GM12864 (cell line): ENCODE results near the gene RAD51.
A peak's percentile ranks its signal among the peaks of the same experiment; 100 is the strongest.

Experiments
- DNase-seq: peaks from one replicate; pipeline ENCODE4 v3.0.0-alpha.2; 2011; ENCODE audit warnings: low read depth
- H3K4me3 ChIP-seq: 2 replicates; pipeline ENCODE4 v1.5.1; 2011; ENCODE audit warnings: mild to moderate bottlenecking, low read depth, low read length, control low read depth
- TF ChIP-seq, protein P1 (sequence below): IDR thresholded peaks from 2 replicates; pipeline ENCODE4 v1.5.1; 2011; ENCODE audit warnings: low read depth, mild to moderate bottlenecking, moderate library complexity, low read length, control low read depth, inconsistent platforms; ENCODE audit errors: missing control alignments

RAD51 gene

DNA sequence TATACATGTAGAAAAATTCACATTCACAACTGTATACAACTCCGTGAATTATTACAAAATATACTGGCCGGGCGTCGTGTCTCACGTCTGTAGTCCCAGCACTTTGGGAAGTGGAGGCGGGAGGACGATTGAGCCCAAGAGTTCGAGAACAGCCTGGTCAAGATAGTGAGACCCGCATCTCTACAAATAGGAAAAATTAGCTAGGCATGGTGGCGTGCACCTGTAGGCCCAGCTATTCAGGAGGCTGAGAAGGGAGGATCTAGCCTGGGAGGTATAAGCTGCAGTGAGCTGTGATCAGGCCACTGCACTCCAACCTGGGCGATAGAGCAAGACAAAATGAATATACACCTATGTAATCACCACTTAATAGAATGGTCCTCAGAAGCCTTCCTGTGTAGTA lies 1.3 kb downstream of the RAD51 start:
- peak overlapping the region; percentile 95 for H3K4me3 ChIP-seq
- DNase-seq = no peak
- TF ChIP-seq, protein P1, sequence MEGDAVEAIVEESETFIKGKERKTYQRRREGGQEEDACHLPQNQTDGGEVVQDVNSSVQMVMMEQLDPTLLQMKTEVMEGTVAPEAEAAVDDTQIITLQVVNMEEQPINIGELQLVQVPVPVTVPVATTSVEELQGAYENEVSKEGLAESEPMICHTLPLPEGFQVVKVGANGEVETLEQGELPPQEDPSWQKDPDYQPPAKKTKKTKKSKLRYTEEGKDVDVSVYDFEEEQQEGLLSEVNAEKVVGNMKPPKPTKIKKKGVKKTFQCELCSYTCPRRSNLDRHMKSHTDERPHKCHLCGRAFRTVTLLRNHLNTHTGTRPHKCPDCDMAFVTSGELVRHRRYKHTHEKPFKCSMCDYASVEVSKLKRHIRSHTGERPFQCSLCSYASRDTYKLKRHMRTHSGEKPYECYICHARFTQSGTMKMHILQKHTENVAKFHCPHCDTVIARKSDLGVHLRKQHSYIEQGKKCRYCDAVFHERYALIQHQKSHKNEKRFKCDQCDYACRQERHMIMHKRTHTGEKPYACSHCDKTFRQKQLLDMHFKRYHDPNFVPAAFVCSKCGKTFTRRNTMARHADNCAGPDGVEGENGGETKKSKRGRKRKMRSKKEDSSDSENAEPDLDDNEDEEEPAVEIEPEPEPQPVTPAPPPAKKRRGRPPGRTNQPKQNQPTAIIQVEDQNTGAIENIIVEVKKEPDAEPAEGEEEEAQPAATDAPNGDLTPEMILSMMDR = no peak

DNA sequence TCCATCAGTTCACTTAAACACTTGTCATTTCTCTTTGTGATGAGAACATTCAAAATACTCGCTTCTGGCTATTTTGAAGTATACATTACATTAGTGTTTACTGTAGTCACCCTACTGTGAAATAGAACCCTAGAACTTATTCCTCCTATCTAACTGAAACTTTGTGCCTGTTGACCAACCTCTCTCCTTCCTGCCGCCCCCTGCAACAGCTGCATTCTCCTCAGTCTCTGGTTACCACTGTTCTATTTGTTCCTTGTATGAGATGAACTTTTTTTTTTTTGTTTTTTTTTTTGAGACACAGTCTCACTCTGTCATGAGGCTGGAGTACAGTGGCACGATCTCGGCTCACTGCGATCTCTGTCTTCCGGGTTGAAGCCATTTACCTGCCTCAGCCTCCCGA lies 2.9 kb downstream of the RAD51 start:
- H3K4me3 ChIP-seq = no peak overlapping the region
- no peak for DNase-seq
- TF ChIP-seq, protein P1 = no peak

DNA sequence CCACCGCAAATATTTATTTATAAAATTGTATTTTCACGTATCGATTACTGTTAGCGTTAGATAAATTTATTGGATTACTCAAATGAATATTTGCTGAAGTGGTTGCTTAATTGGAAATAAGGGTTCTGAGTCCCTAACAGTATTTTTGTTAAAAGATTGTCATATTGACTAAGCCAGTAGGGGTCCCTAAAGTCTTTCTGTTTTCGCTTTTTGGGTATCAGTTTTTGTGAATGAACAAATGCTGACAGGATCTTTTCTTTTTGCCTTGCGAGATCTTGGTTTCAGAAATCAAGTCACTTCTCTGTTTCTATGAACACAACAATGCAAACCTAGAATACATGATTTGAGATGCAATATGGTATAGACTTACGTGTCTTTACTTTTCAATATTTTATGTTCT lies 7.1 kb downstream of the RAD51 start:
- no peak for DNase-seq
- TF ChIP-seq, protein P1 = peak; percentile 36
- no peak overlapping the region for H3K4me3 ChIP-seq

DNA sequence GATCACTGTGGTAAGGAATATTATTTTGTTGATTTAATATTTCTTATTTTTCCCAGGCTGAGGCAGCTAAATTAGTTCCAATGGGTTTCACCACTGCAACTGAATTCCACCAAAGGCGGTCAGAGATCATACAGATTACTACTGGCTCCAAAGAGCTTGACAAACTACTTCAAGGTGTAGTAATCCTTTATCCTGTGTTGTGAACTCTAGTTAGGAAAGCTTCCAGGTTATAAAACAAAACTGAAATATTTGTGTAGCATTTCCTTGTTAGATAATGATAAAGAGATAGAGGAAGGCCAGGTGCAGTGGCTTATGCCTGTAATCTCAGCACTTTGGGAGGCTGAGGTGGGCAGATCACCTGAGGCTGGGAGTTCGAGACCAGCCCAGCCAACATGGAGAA lies 11.1 kb downstream of the RAD51 start:
- no peak for DNase-seq
- TF ChIP-seq, protein P1 = no peak
- H3K4me3 ChIP-seq = no peak overlapping the region

DNA sequence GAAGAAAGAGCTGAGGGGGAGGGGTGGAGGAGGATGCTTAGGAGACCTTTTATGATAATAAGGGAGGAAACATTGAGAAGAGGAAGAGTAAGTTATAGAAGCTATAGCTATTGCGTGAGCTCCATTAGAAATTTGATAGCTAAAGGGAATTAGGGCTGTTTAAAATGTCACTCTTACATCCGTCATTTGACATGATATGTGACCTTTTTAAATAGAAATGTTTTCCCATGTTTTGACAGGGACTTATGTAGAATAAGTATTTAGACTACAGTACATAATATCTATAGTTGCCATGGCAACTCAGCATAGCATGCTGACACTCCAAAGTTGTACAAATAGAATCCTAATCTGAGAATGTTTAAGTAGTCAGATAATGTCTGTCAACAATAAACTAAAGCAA lies 19.2 kb downstream of the RAD51 start:
- H3K4me3 ChIP-seq = no peak overlapping the region
- TF ChIP-seq, protein P1 = no peak
- DNase-seq = no peak

DNA sequence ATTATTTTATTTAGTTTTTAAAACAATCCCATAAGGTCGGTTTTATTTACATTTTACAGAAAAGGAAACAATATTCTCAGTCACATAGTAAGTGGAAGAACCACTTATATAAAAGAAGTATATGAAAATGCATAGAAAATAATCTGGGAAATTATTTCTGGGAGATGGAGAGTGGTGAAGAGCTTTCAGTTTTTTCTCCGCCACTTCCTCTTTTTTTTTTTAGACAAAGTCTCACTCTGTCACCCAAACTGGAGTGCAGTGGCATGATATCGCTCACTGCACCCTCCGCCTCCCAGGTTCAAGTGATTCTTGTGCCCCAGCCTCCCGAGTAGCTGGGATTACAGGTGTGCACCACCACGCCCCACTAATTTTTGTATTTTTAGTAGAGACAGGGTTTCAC lies 21.2 kb downstream of the RAD51 start:
- DNase-seq = no peak
- H3K4me3 ChIP-seq = no peak overlapping the region
- TF ChIP-seq, protein P1 = no peak

DNA sequence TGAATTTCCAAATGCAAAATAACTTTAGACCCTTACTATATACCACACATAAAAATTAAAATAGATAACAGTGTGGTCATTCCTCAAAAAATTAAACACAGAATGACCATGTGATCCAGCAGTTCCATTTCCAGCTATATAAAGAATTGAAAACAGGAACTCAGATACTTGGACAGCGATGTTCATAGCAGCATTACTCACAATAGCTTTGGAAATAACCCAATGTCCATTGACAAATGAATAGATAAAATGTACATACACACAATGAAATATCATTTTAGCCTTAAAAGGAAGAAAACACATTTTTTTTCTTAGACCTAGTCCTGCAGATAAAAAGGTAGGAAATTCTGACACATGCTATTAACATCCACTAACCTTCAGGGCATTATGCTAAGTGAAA lies 26.7 kb downstream of the RAD51 start:
- TF ChIP-seq, protein P1 = no peak
- DNase-seq = no peak
- no peak overlapping the region for H3K4me3 ChIP-seq
